Measurements from ENCODE around the gene NCCRP1.

NCCRP1 gene

GRCh38 chr19:39164289-39164688 lies 32.5 kb upstream of the NCCRP1 start:
- in situ Hi-C loops (cut with MboI; ENCODE audit: low pct_unique_long_range_greater_than_20kb, low sequenced_read_pairs, unreplicated experiment) = no loop called here
- DNase-seq (ENCODE audit: low spot score) = no peak
- no peak for TF ChIP-seq CTCF (IDR thresholded peaks at IDR 0.05; ENCODE audit: extremely low read depth, insufficient read depth, missing control alignments)

GRCh38 chr19:39165857-39166256 lies 30.9 kb upstream of the NCCRP1 start:
- in situ Hi-C loops (cut with MboI; ENCODE audit: low pct_unique_long_range_greater_than_20kb, low sequenced_read_pairs, unreplicated experiment) = no loop called here
- TF ChIP-seq CTCF (IDR thresholded peaks at IDR 0.05; ENCODE audit: extremely low read depth, insufficient read depth, missing control alignments) = no peak
- DNase-seq (ENCODE audit: low spot score) = no peak

- in situ Hi-C loops (cut with MboI; ENCODE audit: low pct_unique_long_range_greater_than_20kb, low sequenced_read_pairs, unreplicated experiment) = no loop called here
- TF ChIP-seq CTCF (IDR thresholded peaks at IDR 0.05; ENCODE audit: extremely low read depth, insufficient read depth, missing control alignments) = no peak
- DNase-seq (ENCODE audit: low spot score) = no peak
Measured at GRCh38 chr19:39166571-39167391, 30.0 kb upstream of the NCCRP1 start.

GRCh38 chr19:39167461-39168257 lies 29.1 kb upstream of the NCCRP1 start:
- in situ Hi-C loops (cut with MboI; ENCODE audit: low pct_unique_long_range_greater_than_20kb, low sequenced_read_pairs, unreplicated experiment) = no loop called here

GRCh38 chr19:39168258-39169142 lies 28.3 kb upstream of the NCCRP1 start:
- TF ChIP-seq CTCF (IDR thresholded peaks at IDR 0.05; ENCODE audit: extremely low read depth, insufficient read depth, missing control alignments) = no peak
- DNase-seq (ENCODE audit: low spot score) = no peak
- in situ Hi-C loops (cut with MboI; ENCODE audit: low pct_unique_long_range_greater_than_20kb, low sequenced_read_pairs, unreplicated experiment) = no loop called here

More at GRCh38 chr19:39167461-39168257, 29.1 kb upstream of the NCCRP1 start:
- DNase-seq (ENCODE audit: low spot score) = no peak
- no peak for TF ChIP-seq CTCF (IDR thresholded peaks at IDR 0.05; ENCODE audit: extremely low read depth, insufficient read depth, missing control alignments)

Data from GM13977 (cell line).